ENCODE measurements around the gene XYLT1.
A peak's percentile ranks its signal among the peaks of the same experiment; 100 is the strongest.

The XYLT1 gene

GRCh38 chr16:17056666-17057065 lies 414.1 kb downstream of the XYLT1 start:
- no peak for TF ChIP-seq CTCF (IDR thresholded peaks at IDR 0.05; ENCODE audit: insufficient read depth, low read depth, low read length, missing control alignments)
- DNase-seq (ENCODE audit: low read depth): no peak
- no peak overlapping the region for H3K4me3 ChIP-seq (ENCODE audit: low read depth, low read length)

GRCh38 chr16:17053536-17054160 lies 417.1 kb downstream of the XYLT1 start:
- peak; percentile 32 for TF ChIP-seq CTCF (IDR thresholded peaks at IDR 0.05; ENCODE audit: insufficient read depth, low read depth, low read length, missing control alignments)
- H3K4me3 ChIP-seq (ENCODE audit: low read depth, low read length): no peak overlapping the region
- peak; percentile 35 for DNase-seq (ENCODE audit: low read depth)

Data from GM12865 (cell line).